GM23248 (cell line): ENCODE data around the gene METTL25.

Experiments
- EZH2 ChIP-seq: fragments of 200-600 bp; sonication (generic); IDR thresholded peaks from 2 replicates; pipeline ENCODE4 v1.6.1; 2018; ENCODE audit warnings: antibody characterized with exemption, mild to moderate bottlenecking; ENCODE audit not compliant: insufficient read depth, poor library complexity, severe bottlenecking
- EZH2phosphoT487 ChIP-seq: fragments of 200-600 bp; sonication (generic); IDR thresholded peaks from 2 replicates; pipeline ENCODE4 v1.6.1; 2018; ENCODE audit warnings: antibody characterized with exemption, moderate library complexity, mild to moderate bottlenecking, low read depth; ENCODE audit not compliant: insufficient read depth

- no peak for TF ChIP-seq EZH2
- TF ChIP-seq EZH2phosphoT487: no peak
Observed at GRCh38 chr12:82366197-82366596, 7.9 kb downstream of the METTL25 start.
